ENCODE measurements around the gene GALNT15. TPM values are rescaled to one million over a fixed set of nuclear protein-coding genes. Genes with fewer than 3 reads are reported as not detected.

The GALNT15 gene
- total RNA-seq, 1 donor from 2014 or later, result 9.8 TPM

GRCh38 chr3:16174026-16174355, 489 bp upstream of the GALNT15 start:
- H3K4me3 ChIP-seq, result peak overlapping the region; percentile 42
- intact Hi-C loops (cut with DNase I), result no loop called here
- no peaks in the 10 kb centered on the region for H3K36me3 ChIP-seq
- H3K4me1 ChIP-seq, result peaks cover 31% of the 10 kb centered on the region
- ATAC-seq, result no peak
- peak overlapping the region; percentile 59 for H3K27ac ChIP-seq
- no peak for DNase-seq
- no peak for TF ChIP-seq CTCF (IDR thresholded peaks at IDR 0.05)
- no peaks in the 10 kb centered on the region for H3K9me3 ChIP-seq
- H3K27me3 ChIP-seq (ENCODE audit: low read depth), result no peaks in the 10 kb centered on the region

GRCh38 chr3:16174976-16175901, 759 bp downstream of the GALNT15 start:
- Histone ChIP-seq H3K27me3 (ENCODE audit: low read depth) (no peaks in the 10 kb centered on the region), H3K9me3 (no peaks in the 10 kb centered on the region), H3K36me3 (no peaks in the 10 kb centered on the region), H3K4me1 (peaks cover 31% of the 10 kb centered on the region), H3K4me3 (peak overlapping the region; percentile 42), H3K27ac (peak overlapping the region; percentile 59)
- ATAC-seq (no peak), DNase-seq (no peak)
- no peak for TF ChIP-seq CTCF (IDR thresholded peaks at IDR 0.05)
- intact Hi-C loops (cut with DNase I), result no loop called here

- no peaks in the 10 kb centered on the region for H3K36me3 ChIP-seq
- H3K4me1 ChIP-seq, result peaks cover 31% of the 10 kb centered on the region
- no peak for TF ChIP-seq CTCF (IDR thresholded peaks at IDR 0.05)
- intact Hi-C loops (cut with DNase I), result no loop called here
- ATAC-seq (no peak), DNase-seq (no peak)
- no peak overlapping the region for H3K27ac ChIP-seq
- H3K27me3 ChIP-seq (ENCODE audit: low read depth), result no peaks in the 10 kb centered on the region
- peak overlapping the region; percentile 42 for H3K4me3 ChIP-seq
- no peaks in the 10 kb centered on the region for H3K9me3 ChIP-seq
These were observed 2.0 kb downstream of the GALNT15 start for GRCh38 chr3:16176391-16177030.

GRCh38 chr3:16177382-16177781, 2.9 kb downstream of the GALNT15 start:
- no peak overlapping the region for H3K27ac ChIP-seq
- intact Hi-C loops (cut with DNase I), result no loop called here

More at GRCh38 chr3:16177382-16177781, 2.9 kb downstream of the GALNT15 start:
- no peaks in the 10 kb centered on the region for H3K27me3 ChIP-seq (ENCODE audit: low read depth)
- H3K4me3 ChIP-seq, result peak overlapping the region; percentile 42
- ATAC-seq, result no peak
- H3K36me3 ChIP-seq, result no peaks in the 10 kb centered on the region
- peaks cover 31% of the 10 kb centered on the region for H3K4me1 ChIP-seq
- no peaks in the 10 kb centered on the region for H3K9me3 ChIP-seq
- DNase-seq, result no peak
- TF ChIP-seq CTCF (IDR thresholded peaks at IDR 0.05), result no peak
